Bronchial epithelial cell (primary cell): Measurements from ENCODE around the gene TMEM178A. TPM values are rescaled to one million over a fixed set of nuclear protein-coding genes. Genes with fewer than 3 reads are reported as not detected.

Source experiments
- DNase-seq: peaks from one replicate; pipeline ENCODE4 v3.0.0-alpha.2; 2010; ENCODE audit warnings: low read depth
- FAIRE-seq: peaks from 2 replicates; lab custom pipeline; 2011; peaks lifted over from hg19 to GRCh38; lab: Jason Lieb, UNC
- H3K27me3 ChIP-seq: 2 replicates; pipeline ENCODE4 v1.5.1; 2011; ENCODE audit warnings: low read length; ENCODE audit not compliant: control insufficient read depth, insufficient read depth
- H3K36me3 ChIP-seq: 2 replicates; pipeline ENCODE4 v1.5.1; 2011; ENCODE audit warnings: low read length; ENCODE audit not compliant: control insufficient read depth, insufficient read depth
- H3K4me3 ChIP-seq: 2 replicates; pipeline ENCODE4 v1.5.1; 2011; ENCODE audit warnings: mild to moderate bottlenecking, low read depth, low read length, control low read depth
- total RNA-seq: library from RNA; depleted of rRNA; stranded (reverse); fragments of >200 nt; gene quantifications from 2 replicates; pipeline ENCODE4 v1.2.1, GENCODE V29; 2014
- TF ChIP-seq, protein P1 (sequence below): IDR thresholded peaks from 2 replicates; pipeline ENCODE4 v1.5.1; 2011; ENCODE audit warnings: mild to moderate bottlenecking, moderate library complexity, low read length, control low read depth, inconsistent platforms; ENCODE audit not compliant: insufficient read depth, severe bottlenecking

The TMEM178A gene
- total RNA-seq, 1 donor from 2014 or later, result 0.26 TPM

GRCh38 chr2:39737661-39738060, 71.9 kb downstream of the TMEM178A start:
- TF ChIP-seq, protein P1, sequence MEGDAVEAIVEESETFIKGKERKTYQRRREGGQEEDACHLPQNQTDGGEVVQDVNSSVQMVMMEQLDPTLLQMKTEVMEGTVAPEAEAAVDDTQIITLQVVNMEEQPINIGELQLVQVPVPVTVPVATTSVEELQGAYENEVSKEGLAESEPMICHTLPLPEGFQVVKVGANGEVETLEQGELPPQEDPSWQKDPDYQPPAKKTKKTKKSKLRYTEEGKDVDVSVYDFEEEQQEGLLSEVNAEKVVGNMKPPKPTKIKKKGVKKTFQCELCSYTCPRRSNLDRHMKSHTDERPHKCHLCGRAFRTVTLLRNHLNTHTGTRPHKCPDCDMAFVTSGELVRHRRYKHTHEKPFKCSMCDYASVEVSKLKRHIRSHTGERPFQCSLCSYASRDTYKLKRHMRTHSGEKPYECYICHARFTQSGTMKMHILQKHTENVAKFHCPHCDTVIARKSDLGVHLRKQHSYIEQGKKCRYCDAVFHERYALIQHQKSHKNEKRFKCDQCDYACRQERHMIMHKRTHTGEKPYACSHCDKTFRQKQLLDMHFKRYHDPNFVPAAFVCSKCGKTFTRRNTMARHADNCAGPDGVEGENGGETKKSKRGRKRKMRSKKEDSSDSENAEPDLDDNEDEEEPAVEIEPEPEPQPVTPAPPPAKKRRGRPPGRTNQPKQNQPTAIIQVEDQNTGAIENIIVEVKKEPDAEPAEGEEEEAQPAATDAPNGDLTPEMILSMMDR, result no peak
- H3K36me3 ChIP-seq, result peaks cover 19% of the 10 kb centered on the region
- DNase-seq, result peak; percentile 27
- FAIRE-seq, result no peak
- no peak overlapping the region for H3K4me3 ChIP-seq
- H3K27me3 ChIP-seq, result no peaks in the 10 kb centered on the region

- DNase-seq (no peak), FAIRE-seq (peak; percentile 50)
- TF ChIP-seq, protein P1, result no peak
- Histone ChIP-seq H3K36me3 (peaks cover 21% of the 10 kb centered on the region), H3K4me3 (no peak overlapping the region), H3K27me3 (no peaks in the 10 kb centered on the region)
Observed at GRCh38 chr2:39738936-39739335, 73.2 kb downstream of the TMEM178A start.

GRCh38 chr2:39739386-39739785, 73.7 kb downstream of the TMEM178A start:
- FAIRE-seq, result no peak
- DNase-seq, result no peak
- TF ChIP-seq, protein P1, result no peak
- Histone ChIP-seq H3K4me3 (no peak overlapping the region), H3K27me3 (no peaks in the 10 kb centered on the region), H3K36me3 (peaks cover 21% of the 10 kb centered on the region)

DNA sequence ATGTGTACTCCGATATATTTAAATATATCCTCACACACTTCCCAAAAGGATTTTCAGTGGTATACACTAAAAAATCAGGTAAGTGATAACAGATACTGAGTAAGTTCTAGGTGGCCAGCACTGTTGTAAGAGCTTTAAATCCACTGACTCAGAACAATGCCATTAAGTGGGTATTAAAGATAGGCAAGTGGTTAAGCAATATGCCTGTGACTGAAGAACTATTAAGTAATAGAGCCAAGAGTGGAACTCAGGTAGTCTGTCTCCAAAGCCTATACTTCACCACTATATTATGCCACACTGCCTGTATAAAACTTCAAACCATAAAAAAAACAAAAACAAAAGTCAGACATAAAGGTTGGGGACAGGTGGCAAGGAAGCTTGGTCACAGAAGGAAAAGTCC, 76.2 kb downstream of the TMEM178A start:
- Histone ChIP-seq H3K27me3 (no peaks in the 10 kb centered on the region), H3K4me3 (no peak overlapping the region), H3K36me3 (peaks cover 19% of the 10 kb centered on the region)
- FAIRE-seq (no peak), DNase-seq (peak; percentile 74)
- TF ChIP-seq, protein P1, result no peak

DNA sequence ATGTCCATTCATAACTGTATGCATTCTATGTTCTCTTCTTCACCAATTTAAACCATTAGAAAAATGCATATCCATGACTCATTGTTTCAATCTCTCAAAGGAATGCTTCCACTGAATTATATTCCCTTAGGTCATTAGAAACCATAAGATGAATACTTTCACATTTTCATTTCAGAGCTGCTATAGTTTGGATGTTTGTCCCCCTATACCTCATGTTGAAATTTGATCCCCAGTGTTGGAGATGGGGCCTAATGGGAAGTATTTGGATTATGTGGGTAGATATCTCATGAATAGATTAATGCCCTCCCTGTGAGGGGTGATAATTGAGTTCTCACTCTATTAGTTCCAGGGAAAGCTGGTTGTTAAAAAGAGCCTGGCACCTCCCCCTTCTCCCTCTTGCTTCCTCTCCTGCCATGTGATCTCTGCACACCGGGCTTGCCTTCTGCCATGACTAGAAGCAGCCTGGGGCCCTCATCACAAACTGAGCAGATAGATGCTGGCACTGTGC, 77.6 kb downstream of the TMEM178A start:
- DNase-seq, result peak; percentile 59
- FAIRE-seq, result peak; percentile 7
- Histone ChIP-seq H3K36me3 (peaks cover 13% of the 10 kb centered on the region), H3K27me3 (no peaks in the 10 kb centered on the region), H3K4me3 (no peak overlapping the region)
- TF ChIP-seq, protein P1, result no peak

DNA sequence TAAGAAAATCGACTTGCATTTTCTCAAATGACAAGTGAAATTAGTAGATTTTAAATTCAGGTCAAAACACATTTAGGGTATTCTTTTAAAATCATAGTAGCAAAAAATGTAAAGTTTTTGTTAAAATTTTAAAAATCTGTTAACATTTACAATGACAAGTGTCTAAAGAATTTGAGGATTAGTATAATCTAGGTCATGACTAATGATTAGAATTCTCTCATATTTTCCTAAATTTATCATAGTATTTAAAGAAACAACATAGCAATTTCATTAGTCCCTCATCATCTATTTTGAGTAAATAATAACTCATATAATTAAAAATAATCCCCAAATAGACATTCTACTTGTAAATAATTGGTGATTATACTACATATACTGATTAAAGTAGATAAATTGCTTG, 89.7 kb downstream of the TMEM178A start:
- no peak for DNase-seq
- Histone ChIP-seq H3K27me3 (no peaks in the 10 kb centered on the region), H3K36me3 (peaks cover 18% of the 10 kb centered on the region), H3K4me3 (no peak overlapping the region)
- no peak for FAIRE-seq
- TF ChIP-seq, protein P1, result no peak
